Activated T-helper 1 cell treated with anti-CD3 and anti-CD28 coated beads, Interleukin-12 subunit alpha, Interleukin-12 subunit beta, Interleukin-2, Interleukin-4 antibody, amounts not matched to agents 30 ng/mL and 10 ng/mL and 1 ng/mL, durations not matched to agents 14 hours and 24 hours and 36 hours (primary cell): ENCODE measurements around the gene SLC9A3. TPM values are rescaled to one million over a fixed set of nuclear protein-coding genes. Genes with fewer than 3 reads are reported as not detected.

Experiments used
- DNase-seq: peaks from one replicate; pipeline ENCODE4 v3.0.0; 2021; ENCODE audit warnings: low spot score
- H3K27ac Mint-ChIP-seq: one replicate; pipeline ENCODE4 v1.8.0; 2021; ENCODE audit warnings: mild to moderate bottlenecking, mixed read lengths
- H3K27me3 Mint-ChIP-seq: one replicate; pipeline ENCODE4 v1.8.0; 2022; ENCODE audit warnings: mild to moderate bottlenecking, moderate library complexity, mixed read lengths; ENCODE audit not compliant: insufficient read depth
- H3K36me3 Mint-ChIP-seq: one replicate; pipeline ENCODE4 v1.8.0; 2021; ENCODE audit warnings: low read depth, mixed read lengths
- H3K4me1 Mint-ChIP-seq: one replicate; pipeline ENCODE4 v1.8.0; 2021; ENCODE audit warnings: low read depth, mixed read lengths
- H3K4me3 Mint-ChIP-seq: one replicate; pipeline ENCODE4 v1.8.0; 2021; ENCODE audit warnings: mild to moderate bottlenecking, moderate library complexity, mixed read lengths
- H3K9me3 Mint-ChIP-seq: one replicate; pipeline ENCODE4 v1.8.0; 2021; ENCODE audit warnings: mixed read lengths
- intact Hi-C: fragments of 100-400 bp; cut with micrococcal nuclease; formaldehyde crosslinking; loops from one replicate; pipeline ENCODE4 v1.15.1; 2024
- total RNA-seq: library from RNA; stranded (reverse); gene quantifications from 2 replicates; pipeline ENCODE4 v1.2.3, GENCODE V29; 2022

Gene SLC9A3
- total RNA-seq, 1 donor from 2014 or later, result 3.0 TPM

GRCh38 chr5:472656-473550, 51.3 kb downstream of the SLC9A3 start:
- Mint-ChIP-seq H3K4me1 (peaks cover 6% of the 10 kb centered on the region), H3K9me3 (no peaks in the 10 kb centered on the region), H3K27ac (peak overlapping the region; percentile 74), H3K27me3 (peaks cover 8% of the 10 kb centered on the region), H3K4me3 (peak overlapping the region; percentile 83), H3K36me3 (peaks cover 15% of the 10 kb centered on the region)
- DNase-seq, result peak; percentile 84
- intact Hi-C loops, result loop anchor here (1.0 to 10.0 kb wide), 6 partner anchors 14 to 1322 kb away; partner anchors contain the start of genes BRD9, CEP72, MRPL36 and TPPP

DNA sequence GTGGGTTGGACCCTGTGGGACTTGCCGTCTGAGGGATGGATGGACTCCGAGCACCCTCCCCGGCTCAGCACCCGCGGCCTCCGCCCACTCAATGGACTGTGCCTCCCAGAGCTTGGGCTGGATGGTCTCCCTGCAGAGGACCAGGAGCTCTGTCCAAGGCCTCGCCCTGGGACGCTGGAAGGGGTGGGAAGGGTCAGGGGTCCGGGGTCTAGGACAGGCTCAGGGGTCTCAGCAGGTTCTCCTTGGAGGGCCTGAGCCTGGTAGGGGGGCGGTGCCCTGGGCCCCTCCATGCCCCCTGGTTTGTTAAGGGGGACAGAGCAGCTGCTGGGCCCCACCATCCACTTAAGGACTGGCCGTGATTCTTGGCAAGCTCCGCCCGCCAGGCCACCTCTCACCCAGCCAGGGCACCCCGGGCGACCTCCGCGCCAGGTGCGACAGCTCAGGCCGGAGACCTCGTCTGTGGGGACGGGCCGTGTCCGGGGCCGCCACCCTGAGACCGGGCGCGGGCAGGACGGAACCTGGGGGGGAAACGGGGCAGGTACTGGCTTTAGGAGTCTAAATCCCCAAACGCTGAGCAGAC, 52.1 kb downstream of the SLC9A3 start:
- H3K36me3 Mint-ChIP-seq, result peaks cover 15% of the 10 kb centered on the region
- H3K4me3 Mint-ChIP-seq, result peak overlapping the region; percentile 83
- peak overlapping the region; percentile 74 for H3K27ac Mint-ChIP-seq
- intact Hi-C loops, result loop anchor here (2.0 to 10.0 kb wide), 4 partner anchors 25 to 1323 kb away; partner anchors contain the start of genes BRD9, MRPL36, TPPP and TRIP13
- DNase-seq, result no peak
- peaks cover 6% of the 10 kb centered on the region for H3K4me1 Mint-ChIP-seq
- H3K27me3 Mint-ChIP-seq, result peaks cover 8% of the 10 kb centered on the region
- H3K9me3 Mint-ChIP-seq, result no peaks in the 10 kb centered on the region

DNA sequence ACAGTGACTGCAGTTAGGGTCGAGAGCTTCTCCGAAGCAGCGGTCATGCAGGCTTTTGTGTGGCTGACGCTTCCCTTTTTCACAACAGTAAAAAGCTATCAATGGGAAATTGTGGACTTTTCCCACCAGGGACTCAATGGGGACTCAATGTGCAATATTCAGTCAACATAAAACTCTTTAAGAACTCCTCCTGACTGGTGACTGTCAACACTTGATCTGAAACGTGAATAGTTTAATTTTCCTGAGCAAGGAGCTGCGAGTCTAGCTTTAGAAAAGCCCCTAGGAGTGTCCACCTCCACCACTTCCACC, 52.5 kb downstream of the SLC9A3 start:
- peak overlapping the region; percentile 63 for H3K27ac Mint-ChIP-seq
- peak overlapping the region; percentile 83 for H3K4me3 Mint-ChIP-seq
- no peak for DNase-seq
- intact Hi-C loops, result loop anchor here (2.0 to 10.0 kb wide), 4 partner anchors 25 to 1323 kb away; partner anchors contain the start of genes BRD9, MRPL36, TPPP and TRIP13
- peaks cover 6% of the 10 kb centered on the region for H3K4me1 Mint-ChIP-seq
- no peaks in the 10 kb centered on the region for H3K9me3 Mint-ChIP-seq
- peaks cover 19% of the 10 kb centered on the region for H3K36me3 Mint-ChIP-seq
- H3K27me3 Mint-ChIP-seq, result peaks cover 8% of the 10 kb centered on the region

DNA sequence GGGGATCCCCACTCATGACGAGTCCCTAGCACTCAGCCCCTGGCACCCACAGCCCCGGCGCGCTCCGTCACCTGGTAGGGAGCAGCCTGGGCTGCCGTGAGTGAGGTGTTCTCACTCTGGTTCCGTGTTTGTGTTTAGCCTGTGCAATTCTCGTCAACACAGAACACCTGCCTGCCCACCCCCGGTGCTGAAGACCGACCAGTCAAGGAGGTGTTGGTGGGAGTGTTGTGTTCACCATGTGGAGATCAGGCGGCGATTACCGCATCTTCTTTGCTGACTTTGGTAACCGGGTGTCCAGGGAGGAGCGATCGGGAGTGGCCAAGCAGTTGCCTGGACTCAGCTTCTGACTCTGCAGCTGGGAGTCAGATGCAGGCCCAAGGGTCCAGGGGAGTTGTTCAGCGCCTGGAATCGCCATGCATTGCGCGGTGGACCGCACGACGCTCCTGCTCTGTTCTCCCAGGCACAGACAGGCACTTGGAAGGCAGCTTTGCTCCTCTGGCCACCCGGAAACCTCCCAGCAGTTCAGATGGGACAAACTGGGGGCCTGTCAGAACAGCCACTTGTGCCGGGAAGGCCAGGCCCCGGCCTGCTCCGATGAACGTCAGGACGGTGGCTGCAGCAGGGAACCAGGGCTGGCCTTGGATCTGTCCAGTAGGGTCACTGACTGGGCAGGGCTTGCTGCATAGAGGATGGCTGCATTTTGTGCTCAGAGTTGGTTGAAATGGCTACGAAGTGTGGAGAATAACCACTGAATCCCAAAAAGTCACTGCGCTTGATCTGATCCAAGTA, 53.1 kb downstream of the SLC9A3 start:
- Mint-ChIP-seq H3K4me1 (peaks cover 6% of the 10 kb centered on the region), H3K36me3 (peaks cover 22% of the 10 kb centered on the region), H3K9me3 (no peaks in the 10 kb centered on the region), H3K4me3 (peak overlapping the region; percentile 83), H3K27me3 (peaks cover 6% of the 10 kb centered on the region), H3K27ac (no peak overlapping the region)
- DNase-seq, result no peak
- intact Hi-C loops, result loop anchor here (5.0 to 10.0 kb wide), 3 partner anchors 221 to 1324 kb away; partner anchors contain the start of genes BRD9, MRPL36, TPPP and TRIP13

DNA sequence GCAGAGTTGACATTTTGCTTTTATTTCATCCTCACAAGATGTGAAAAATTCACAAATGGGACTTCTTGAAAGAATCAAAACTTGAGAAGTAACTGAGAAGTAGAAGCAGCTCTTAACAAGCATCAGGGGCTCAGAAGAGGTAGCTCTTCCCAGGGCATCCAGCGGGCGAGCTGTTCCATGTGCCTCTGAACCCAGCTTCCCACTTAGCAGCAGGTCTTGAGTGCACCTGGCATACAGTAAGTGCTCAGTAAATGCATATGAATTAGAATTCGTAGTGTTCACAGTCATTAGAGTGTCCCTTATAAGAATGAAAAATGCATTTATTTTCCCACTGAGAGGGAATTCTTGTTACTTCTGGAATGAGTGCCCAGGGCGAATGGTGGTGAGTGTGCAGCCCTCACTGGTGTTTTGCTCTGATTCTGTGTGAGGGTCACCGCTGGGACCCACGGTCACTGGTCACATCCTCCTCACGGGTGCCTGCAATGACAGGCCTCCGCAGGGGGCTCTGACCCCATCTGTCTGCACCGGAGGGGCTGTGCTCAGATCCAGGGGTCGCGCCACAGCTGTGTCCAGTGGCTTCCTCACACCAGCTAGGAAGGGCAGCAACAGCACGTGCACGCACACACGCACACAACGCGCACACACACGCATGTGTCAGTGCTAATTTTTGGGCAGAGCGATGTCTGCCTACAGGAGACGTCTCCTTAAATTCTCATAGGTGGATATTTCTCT, 54.3 kb downstream of the SLC9A3 start:
- no peak for DNase-seq
- no peak overlapping the region for H3K27ac Mint-ChIP-seq
- peaks cover 6% of the 10 kb centered on the region for H3K4me1 Mint-ChIP-seq
- no peaks in the 10 kb centered on the region for H3K9me3 Mint-ChIP-seq
- H3K4me3 Mint-ChIP-seq, result peak overlapping the region; percentile 15
- peaks cover 3% of the 10 kb centered on the region for H3K27me3 Mint-ChIP-seq
- peaks cover 25% of the 10 kb centered on the region for H3K36me3 Mint-ChIP-seq
- intact Hi-C loops, result loop anchor here (5.0 to 10.0 kb wide), 3 partner anchors 222 to 1325 kb away; partner anchors contain the start of genes BRD9, MRPL36, TPPP and TRIP13

DNA sequence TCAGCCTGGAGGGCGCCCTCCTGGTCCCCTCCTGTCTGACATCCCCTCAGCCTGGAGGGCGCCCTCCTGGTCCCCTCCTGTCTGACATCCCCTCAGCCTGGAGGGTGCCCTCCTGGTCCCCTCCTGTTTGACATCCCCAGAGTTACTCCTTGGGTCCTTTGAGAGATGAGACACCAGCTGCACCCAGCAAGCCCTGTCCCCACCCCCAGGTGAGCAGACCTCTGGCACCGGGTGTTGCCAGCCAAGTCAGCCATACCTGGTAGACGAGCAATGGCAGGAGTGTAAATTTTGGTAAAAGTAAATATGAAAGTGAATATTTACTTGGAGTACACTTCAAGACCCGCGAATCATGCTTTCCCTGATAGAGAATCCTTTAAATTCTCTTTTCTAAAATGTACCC, 55.8 kb downstream of the SLC9A3 start:
- Mint-ChIP-seq H3K27me3 (no peaks in the 10 kb centered on the region), H3K9me3 (no peaks in the 10 kb centered on the region), H3K4me1 (peaks cover 19% of the 10 kb centered on the region), H3K4me3 (no peak overlapping the region), H3K27ac (no peak overlapping the region), H3K36me3 (peaks cover 33% of the 10 kb centered on the region)
- no peak for DNase-seq
- intact Hi-C loops, result no loop called here

- H3K4me1 Mint-ChIP-seq, result peaks cover 31% of the 10 kb centered on the region
- peak overlapping the region; percentile 15 for H3K4me3 Mint-ChIP-seq
- peak overlapping the region; percentile 18 for H3K27ac Mint-ChIP-seq
- H3K27me3 Mint-ChIP-seq, result no peaks in the 10 kb centered on the region
- DNase-seq, result no peak
- no peaks in the 10 kb centered on the region for H3K9me3 Mint-ChIP-seq
- H3K36me3 Mint-ChIP-seq, result peaks cover 41% of the 10 kb centered on the region
- intact Hi-C loops, result no loop called here
Observed at GRCh38 chr5:466661-467310, 57.5 kb downstream of the SLC9A3 start.

GRCh38 chr5:465591-466403, 58.5 kb downstream of the SLC9A3 start:
- Mint-ChIP-seq H3K27ac (no peak overlapping the region), H3K4me1 (peaks cover 32% of the 10 kb centered on the region), H3K36me3 (peaks cover 39% of the 10 kb centered on the region), H3K4me3 (no peak overlapping the region), H3K27me3 (no peaks in the 10 kb centered on the region), H3K9me3 (no peaks in the 10 kb centered on the region)
- intact Hi-C loops, result no loop called here
- no peak for DNase-seq

DNA sequence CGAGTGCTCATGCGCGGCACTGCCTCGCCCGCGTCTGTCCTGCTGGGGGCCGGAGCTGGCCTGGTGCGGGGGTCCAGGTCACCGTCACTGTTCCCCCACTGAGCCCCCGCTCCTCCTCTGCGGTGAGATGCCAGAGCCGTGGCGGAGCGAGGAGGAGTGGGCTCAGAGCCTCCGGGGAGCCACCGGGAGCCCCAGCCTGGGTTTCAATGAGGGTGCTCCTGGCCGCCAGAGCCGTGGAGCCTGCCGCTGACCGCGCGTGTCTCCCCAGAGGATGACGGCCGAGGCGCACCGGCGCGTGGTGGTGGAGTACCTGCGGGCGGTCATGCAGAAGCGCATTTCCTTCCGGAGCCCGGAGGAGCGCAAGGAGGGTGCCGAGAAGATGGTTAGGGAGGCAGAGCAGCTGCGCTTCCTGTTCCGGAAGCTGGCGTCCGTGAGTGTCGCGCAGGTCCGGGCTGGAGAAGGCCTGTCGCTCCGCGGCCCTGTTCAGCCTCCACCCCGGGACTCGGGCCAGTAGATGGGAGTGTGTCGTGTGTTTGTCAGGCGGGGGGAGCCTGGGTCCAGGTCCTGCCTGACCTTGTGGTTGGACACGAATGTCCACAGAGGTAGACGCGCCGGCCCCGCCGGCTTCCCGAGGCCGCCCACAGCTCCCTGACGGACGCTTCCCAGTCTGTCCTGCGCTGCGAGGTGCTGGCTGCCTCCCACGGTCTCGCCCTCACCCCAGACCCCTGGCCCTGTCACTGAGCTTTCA, 59.2 kb downstream of the SLC9A3 start:
- Mint-ChIP-seq H3K4me3 (no peak overlapping the region), H3K27ac (no peak overlapping the region), H3K27me3 (no peaks in the 10 kb centered on the region), H3K9me3 (no peaks in the 10 kb centered on the region), H3K36me3 (peaks cover 47% of the 10 kb centered on the region), H3K4me1 (peaks cover 40% of the 10 kb centered on the region)
- intact Hi-C loops, result loop anchor here (5.0 kb wide), 2 partner anchors 133 to 248 kb away; partner anchors contain the start of genes CCDC127 and SDHA
- no peak for DNase-seq

- no peaks in the 10 kb centered on the region for H3K9me3 Mint-ChIP-seq
- H3K36me3 Mint-ChIP-seq, result peaks cover 52% of the 10 kb centered on the region
- peak overlapping the region; percentile 71 for H3K27ac Mint-ChIP-seq
- H3K4me1 Mint-ChIP-seq, result peaks cover 46% of the 10 kb centered on the region
- no peak for DNase-seq
- no peaks in the 10 kb centered on the region for H3K27me3 Mint-ChIP-seq
- intact Hi-C loops, result loop anchor here (5.0 kb wide), 2 partner anchors 132 to 247 kb away; partner anchors contain the start of genes CCDC127 and SDHA
- peak overlapping the region; percentile 47 for H3K4me3 Mint-ChIP-seq
Observed at GRCh38 chr5:464446-464842, 59.8 kb downstream of the SLC9A3 start.
